Stimulated activated CD4-positive, alpha-beta T cell treated with anti-CD3 and anti-CD28 coated beads, Interleukin-1b, Interleukin-23, amount 100 ng/mL, for 1 hour (primary cell): ENCODE results near the gene B3GLCT.
"Not testable (repeated sequence)": the region's sequence is repeated elsewhere in the genome, so short reads cannot be mapped to it uniquely, and the experiment has no call there.

Experiments
- DNase-seq, 2 donors: peaks; one replicate each; pipeline ENCODE4 v3.0.0-alpha.2; 2020; ENCODE audit warnings: low read depth in 2 of 2

The B3GLCT gene

GRCh38 chr13:31278869-31279268 is 79.1 kb downstream of the B3GLCT start:
- DNase-seq: no peak

- DNase-seq: no peak
Observed at GRCh38 chr13:31282741-31283455, 83.1 kb downstream of the B3GLCT start.

GRCh38 chr13:31286930-31287329 is 87.2 kb downstream of the B3GLCT start:
- no peak for DNase-seq

GRCh38 chr13:31301119-31301518 is 101.3 kb downstream of the B3GLCT start:
- no peak for DNase-seq

- no peak for DNase-seq
Observed at GRCh38 chr13:31310356-31310755, 110.6 kb downstream of the B3GLCT start.

- DNase-seq: no peak
Observed at GRCh38 chr13:31310786-31311185, 111.0 kb downstream of the B3GLCT start.

GRCh38 chr13:31311921-31312320 is 112.1 kb downstream of the B3GLCT start:
- no peak for DNase-seq

- no peak for DNase-seq
Observed at GRCh38 chr13:31314961-31315360, 115.2 kb downstream of the B3GLCT start.

- no peak for DNase-seq
Observed at GRCh38 chr13:31320946-31321345, 121.2 kb downstream of the B3GLCT start.

- DNase-seq: no peak
Observed at GRCh38 chr13:31321457-31321856, 121.7 kb downstream of the B3GLCT start.

GRCh38 chr13:31322026-31322425 is 122.3 kb downstream of the B3GLCT start:
- no peak for DNase-seq

- no peak for DNase-seq
Observed at GRCh38 chr13:31322702-31323405, 123.1 kb downstream of the B3GLCT start.

GRCh38 chr13:31327182-31327860 is 127.5 kb downstream of the B3GLCT start:
- DNase-seq: no peak

- no peak for DNase-seq
Observed at GRCh38 chr13:31328549-31329235, 128.9 kb downstream of the B3GLCT start.

- DNase-seq: no peak
Observed at GRCh38 chr13:31330236-31330635, 130.5 kb downstream of the B3GLCT start.

- DNase-seq: no peak
Observed at GRCh38 chr13:31331068-31331467, 131.3 kb downstream of the B3GLCT start.

GRCh38 chr13:31334547-31334946 is 134.8 kb downstream of the B3GLCT start:
- DNase-seq: no peak

- no peak for DNase-seq
Observed at GRCh38 chr13:31334994-31335557, 135.3 kb downstream of the B3GLCT start.

GRCh38 chr13:31339616-31340015 is 139.8 kb downstream of the B3GLCT start:
- not testable (repeated sequence) for DNase-seq

GRCh38 chr13:31340848-31341247 is 141.1 kb downstream of the B3GLCT start:
- not testable (repeated sequence) for DNase-seq

GRCh38 chr13:31346891-31347290 is 147.1 kb downstream of the B3GLCT start:
- DNase-seq: no peak

- no peak for DNase-seq
Observed at GRCh38 chr13:31349156-31349555, 149.4 kb downstream of the B3GLCT start.
